Effector memory CD4-positive, alpha-beta T cell (primary cell): ENCODE measurements around the gene PSIP1.

Source experiments
- DNase-seq, 3 donors: peaks; one replicate each; pipeline ENCODE4 v3.0.0-alpha.2; 2020
- H3K27ac ChIP-seq: 2 replicates; pipeline ENCODE4 v1.7.0; 2013; ENCODE audit warnings: mild to moderate bottlenecking, low read length, moderate library complexity; ENCODE audit not compliant: insufficient read depth, poor library complexity, severe bottlenecking
- H3K27me3 ChIP-seq: replicated peaks from 2 replicates; pipeline ENCODE4 v1.7.0; 2013; ENCODE audit warnings: mild to moderate bottlenecking, low read length; ENCODE audit not compliant: insufficient read depth, control insufficient read depth, poor library complexity, severe bottlenecking
- H3K36me3 ChIP-seq: 2 replicates; pipeline ENCODE4 v1.7.0; 2013; ENCODE audit warnings: mild to moderate bottlenecking, low read length, moderate library complexity; ENCODE audit not compliant: control insufficient read depth, insufficient read depth
- H3K4me1 ChIP-seq: 2 replicates; pipeline ENCODE4 v1.7.0; 2013; ENCODE audit warnings: low read length, mild to moderate bottlenecking; ENCODE audit not compliant: control insufficient read depth, insufficient read depth, poor library complexity, severe bottlenecking
- H3K4me3 ChIP-seq: 2 replicates; pipeline ENCODE4 v1.7.0; 2013; ENCODE audit warnings: low read length, low read depth, mild to moderate bottlenecking; ENCODE audit not compliant: insufficient read depth, poor library complexity, severe bottlenecking
- H3K9me3 ChIP-seq: 2 replicates; pipeline ENCODE4 v1.7.0; 2013; ENCODE audit warnings: mild to moderate bottlenecking, low read length, moderate library complexity; ENCODE audit not compliant: control insufficient read depth

Gene PSIP1

GRCh38 chr9:15505921-15506320 lies 4.8 kb downstream of the PSIP1 start:
- Histone ChIP-seq H3K4me1 (peaks cover 23% of the 10 kb centered on the region), H3K27ac (no peak overlapping the region), H3K27me3 (no peaks in the 10 kb centered on the region), H3K36me3 (peaks cover 39% of the 10 kb centered on the region), H3K9me3 (no peaks in the 10 kb centered on the region), H3K4me3 (no peak overlapping the region)
- DNase-seq, result no peak

DNA sequence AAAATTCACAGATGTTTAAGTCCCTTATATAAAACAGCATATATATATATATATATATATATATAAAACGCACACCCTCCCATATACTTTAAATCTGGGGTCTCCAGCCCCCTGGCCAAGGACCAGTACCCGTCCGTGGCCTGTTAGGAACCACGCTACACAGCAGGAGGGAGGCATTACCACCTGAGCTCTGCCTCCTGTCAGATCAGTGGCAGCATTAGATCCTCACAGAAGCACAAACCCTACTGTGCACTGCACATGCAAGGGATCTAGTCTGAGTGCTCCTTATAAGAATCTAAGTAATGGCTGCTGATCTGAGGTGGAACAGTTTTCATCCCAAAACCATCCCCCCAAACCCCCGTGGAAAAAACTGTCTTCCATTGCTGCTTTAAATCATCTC lies 9.0 kb downstream of the PSIP1 start:
- no peak for DNase-seq
- Histone ChIP-seq H3K36me3 (peaks cover 41% of the 10 kb centered on the region), H3K27me3 (no peaks in the 10 kb centered on the region), H3K9me3 (no peaks in the 10 kb centered on the region), H3K4me1 (peaks cover 9% of the 10 kb centered on the region), H3K4me3 (no peak overlapping the region), H3K27ac (no peak overlapping the region)

GRCh38 chr9:15501179-15501578 lies 9.6 kb downstream of the PSIP1 start:
- DNase-seq, result no peak
- H3K27ac ChIP-seq, result no peak overlapping the region
- H3K9me3 ChIP-seq, result no peaks in the 10 kb centered on the region
- H3K27me3 ChIP-seq, result no peaks in the 10 kb centered on the region
- no peak overlapping the region for H3K4me3 ChIP-seq
- peaks cover 9% of the 10 kb centered on the region for H3K4me1 ChIP-seq
- H3K36me3 ChIP-seq, result peaks cover 35% of the 10 kb centered on the region

DNA sequence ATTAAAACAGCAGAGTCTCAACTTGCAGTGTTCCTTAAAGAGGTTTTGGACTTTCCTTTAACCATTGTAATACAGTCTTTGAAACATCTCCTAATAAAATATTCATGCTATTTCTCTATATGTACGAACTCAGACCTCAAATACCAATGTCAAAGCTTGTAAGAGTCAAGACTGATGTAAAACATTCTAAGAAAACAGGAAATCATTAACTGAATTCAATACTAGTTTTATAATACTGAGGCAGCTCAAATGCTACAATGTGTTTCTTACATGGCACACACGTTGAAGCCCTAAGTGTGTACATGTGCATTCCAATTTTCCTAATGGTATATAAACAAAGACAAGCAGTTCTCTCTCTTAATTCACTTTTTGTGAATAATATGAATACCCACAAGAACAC lies 11.6 kb downstream of the PSIP1 start:
- no peaks in the 10 kb centered on the region for H3K9me3 ChIP-seq
- peaks cover 21% of the 10 kb centered on the region for H3K36me3 ChIP-seq
- DNase-seq, result no peak

GRCh38 chr9:15498246-15498995 lies 12.3 kb downstream of the PSIP1 start:
- Histone ChIP-seq H3K9me3 (no peaks in the 10 kb centered on the region), H3K27ac (no peak overlapping the region), H3K4me1 (peaks cover 9% of the 10 kb centered on the region), H3K27me3 (no peaks in the 10 kb centered on the region), H3K4me3 (no peak overlapping the region), H3K36me3 (peaks cover 25% of the 10 kb centered on the region)
- DNase-seq, result no peak

More for the DNA sequence above, 11.6 kb downstream of the PSIP1 start:
- no peak overlapping the region for H3K4me3 ChIP-seq
- peaks cover 9% of the 10 kb centered on the region for H3K4me1 ChIP-seq
- H3K27ac ChIP-seq, result no peak overlapping the region
- H3K27me3 ChIP-seq, result no peaks in the 10 kb centered on the region

GRCh38 chr9:15492485-15493150 lies 18.2 kb downstream of the PSIP1 start:
- H3K9me3 ChIP-seq, result no peaks in the 10 kb centered on the region
- DNase-seq, result no peak
- peaks cover 20% of the 10 kb centered on the region for H3K36me3 ChIP-seq
- H3K27me3 ChIP-seq, result no peaks in the 10 kb centered on the region
- no peak overlapping the region for H3K27ac ChIP-seq
- H3K4me3 ChIP-seq, result no peak overlapping the region
- H3K4me1 ChIP-seq, result peaks cover 3% of the 10 kb centered on the region

- no peak for DNase-seq
- no peaks in the 10 kb centered on the region for H3K27me3 ChIP-seq
- peaks cover 20% of the 10 kb centered on the region for H3K36me3 ChIP-seq
- H3K9me3 ChIP-seq, result no peaks in the 10 kb centered on the region
- no peak overlapping the region for H3K4me3 ChIP-seq
- H3K4me1 ChIP-seq, result peaks cover 3% of the 10 kb centered on the region
- H3K27ac ChIP-seq, result no peak overlapping the region
These were observed 18.8 kb downstream of the PSIP1 start for GRCh38 chr9:15491950-15492349.

DNA sequence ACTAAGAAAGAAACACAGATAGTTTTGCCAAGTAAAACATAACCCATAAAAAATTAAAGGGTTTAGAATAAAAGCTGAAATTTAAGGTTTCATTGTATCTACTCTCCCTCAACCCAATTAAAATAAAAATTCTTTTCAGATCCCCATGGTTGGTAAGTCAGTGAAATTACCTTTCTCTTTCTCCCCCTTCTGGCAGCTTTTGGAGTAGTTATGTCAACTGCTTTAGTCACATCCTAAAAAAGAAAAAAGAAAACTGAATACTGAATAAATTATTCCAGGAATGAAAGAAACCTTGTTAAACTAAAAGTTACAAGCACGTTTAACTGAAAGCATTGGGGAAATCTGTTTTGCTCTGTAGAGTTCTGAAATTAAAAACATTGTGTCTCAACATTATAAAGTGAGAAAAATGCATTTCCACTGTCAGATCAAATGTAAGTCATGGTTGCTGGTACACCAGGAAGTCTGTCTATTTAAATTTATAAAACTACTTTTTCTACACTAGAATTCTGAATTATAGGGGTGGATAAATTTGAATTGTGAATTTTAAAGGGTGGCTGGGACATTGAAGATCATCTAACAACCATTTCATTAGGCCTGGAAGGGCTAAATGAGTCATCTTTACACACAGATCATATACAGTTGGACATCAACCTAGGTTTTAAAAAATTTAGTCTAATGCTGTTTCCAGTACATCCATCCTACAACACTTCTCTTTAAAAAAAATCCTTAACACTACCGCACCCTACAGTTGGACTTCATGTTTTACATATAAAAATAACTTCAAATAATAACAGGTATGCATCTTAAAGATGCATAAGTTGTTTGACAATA lies 24.7 kb downstream of the PSIP1 start:
- Histone ChIP-seq H3K27me3 (no peaks in the 10 kb centered on the region), H3K36me3 (peaks cover 30% of the 10 kb centered on the region), H3K4me3 (no peak overlapping the region), H3K9me3 (no peaks in the 10 kb centered on the region), H3K4me1 (no peaks in the 10 kb centered on the region), H3K27ac (no peak overlapping the region)
- DNase-seq, result no peak

GRCh38 chr9:15484802-15485201 lies 26.0 kb downstream of the PSIP1 start:
- Histone ChIP-seq H3K4me1 (no peaks in the 10 kb centered on the region), H3K27me3 (no peaks in the 10 kb centered on the region), H3K4me3 (no peak overlapping the region), H3K36me3 (peaks cover 28% of the 10 kb centered on the region), H3K27ac (no peak overlapping the region), H3K9me3 (no peaks in the 10 kb centered on the region)
- no peak for DNase-seq

DNA sequence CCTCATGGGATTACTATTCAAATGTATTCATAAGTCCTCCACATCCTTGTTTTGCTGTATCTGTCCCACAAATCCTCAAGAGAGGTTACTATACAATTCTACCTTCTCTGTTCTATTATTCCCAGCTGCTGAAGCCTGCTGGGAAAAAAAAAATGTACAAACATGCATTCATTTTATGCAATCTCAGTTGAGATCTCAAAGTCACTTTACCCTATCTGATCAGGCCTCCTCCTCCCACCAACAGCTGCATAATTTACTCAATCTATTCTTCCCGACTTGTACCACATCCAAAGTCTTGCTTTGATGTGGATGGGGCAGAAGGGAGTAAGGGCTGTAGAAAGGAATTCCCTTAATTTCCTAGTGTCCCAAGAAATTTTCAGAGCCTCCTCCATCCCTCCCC lies 28.6 kb downstream of the PSIP1 start:
- H3K36me3 ChIP-seq, result peaks cover 32% of the 10 kb centered on the region
- no peaks in the 10 kb centered on the region for H3K9me3 ChIP-seq
- no peaks in the 10 kb centered on the region for H3K27me3 ChIP-seq
- DNase-seq, result no peak
- H3K4me1 ChIP-seq, result no peaks in the 10 kb centered on the region
- no peak overlapping the region for H3K27ac ChIP-seq
- H3K4me3 ChIP-seq, result no peak overlapping the region
